DMS53 (cell line): ENCODE measurements around the gene ZNF365.
"Not testable (repeated sequence)": the region's sequence is repeated elsewhere in the genome, so short reads cannot be mapped to it uniquely, and the experiment has no call there.

Source experiments
- DNase-seq: peaks from one replicate; lab custom pipeline; 2025; lab: John Stamatoyannopoulos, UW

The ZNF365 gene, protein sequence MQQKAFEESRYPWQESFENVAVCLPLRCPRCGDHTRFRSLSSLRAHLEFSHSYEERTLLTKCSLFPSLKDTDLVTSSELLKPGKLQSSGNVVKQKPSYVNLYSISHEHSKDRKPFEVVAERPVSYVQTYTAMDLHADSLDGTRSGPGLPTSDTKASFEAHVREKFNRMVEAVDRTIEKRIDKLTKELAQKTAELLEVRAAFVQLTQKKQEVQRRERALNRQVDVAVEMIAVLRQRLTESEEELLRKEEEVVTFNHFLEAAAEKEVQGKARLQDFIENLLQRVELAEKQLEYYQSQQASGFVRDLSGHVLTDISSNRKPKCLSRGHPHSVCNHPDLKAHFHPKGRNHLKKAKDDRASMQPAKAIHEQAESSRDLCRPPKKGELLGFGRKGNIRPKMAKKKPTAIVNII

DNA sequence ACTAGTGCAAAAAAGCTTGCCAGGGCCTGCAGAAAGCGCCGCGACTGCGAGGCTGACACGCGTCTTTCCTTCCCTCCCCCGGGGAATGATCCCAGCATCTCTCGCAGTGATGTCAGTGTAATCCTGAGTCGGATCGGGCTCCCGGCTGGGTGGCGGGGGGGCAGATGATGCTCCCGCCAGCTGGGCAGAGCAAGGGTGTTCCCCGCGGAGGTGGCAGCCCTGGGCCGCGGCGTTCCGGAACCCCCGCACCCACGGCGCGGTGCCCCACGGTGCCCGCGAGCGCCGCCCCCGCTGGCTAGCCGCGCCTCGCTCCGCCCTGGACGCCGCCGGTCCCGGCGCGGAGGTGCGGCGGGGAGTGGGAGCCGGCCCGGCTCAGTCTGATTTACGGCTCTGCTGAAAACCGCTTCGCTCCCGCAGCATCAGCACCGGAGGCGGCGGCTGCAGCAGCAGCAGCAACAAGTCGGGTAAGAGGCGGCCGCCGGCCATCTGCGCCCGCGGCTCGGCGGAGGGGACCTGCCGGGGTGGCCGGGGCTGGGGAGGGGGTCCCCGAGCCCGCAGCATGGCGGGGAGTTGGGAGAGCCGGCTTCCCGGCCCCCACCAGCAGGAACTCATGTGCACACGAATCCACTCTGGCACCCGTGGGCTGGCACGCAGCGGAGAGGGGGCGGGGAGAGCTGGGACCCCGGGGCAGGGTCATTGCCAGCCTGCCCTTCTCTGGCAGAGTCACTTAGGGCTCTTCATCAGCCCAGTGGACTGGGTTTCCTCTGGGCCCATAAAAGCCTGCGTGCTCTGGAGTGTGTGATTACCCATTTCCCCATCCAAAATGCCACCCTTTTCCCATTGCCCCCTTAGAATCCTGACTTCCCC is at the start of gene ZNF365:
ZNF365 (plus strand) TSS at position 375 of the 867 bp plus-strand sequence. CDS start 1,825 bp downstream, outside the sequence.
- DNase-seq: peak; percentile 83

DNA sequence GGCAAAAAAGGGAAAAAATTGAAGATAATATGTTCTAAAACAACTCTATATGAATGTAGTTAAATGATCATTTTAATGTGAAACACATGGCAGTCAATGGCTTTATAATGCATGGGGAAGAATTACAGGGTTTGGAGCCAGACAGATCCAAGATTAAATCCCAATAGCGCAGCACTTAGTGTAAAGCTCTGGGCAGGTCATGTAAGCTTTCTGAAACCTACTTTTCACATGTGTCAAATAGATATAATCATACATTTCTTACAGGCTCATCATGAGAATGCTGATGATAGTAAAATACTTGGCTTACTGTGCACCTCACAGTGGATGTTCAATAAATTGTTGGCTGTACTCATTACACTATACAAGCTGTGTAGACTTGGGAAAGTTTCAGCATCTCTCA is 48.0 kb upstream of the ZNF365 start:
- no peak for DNase-seq

DNA sequence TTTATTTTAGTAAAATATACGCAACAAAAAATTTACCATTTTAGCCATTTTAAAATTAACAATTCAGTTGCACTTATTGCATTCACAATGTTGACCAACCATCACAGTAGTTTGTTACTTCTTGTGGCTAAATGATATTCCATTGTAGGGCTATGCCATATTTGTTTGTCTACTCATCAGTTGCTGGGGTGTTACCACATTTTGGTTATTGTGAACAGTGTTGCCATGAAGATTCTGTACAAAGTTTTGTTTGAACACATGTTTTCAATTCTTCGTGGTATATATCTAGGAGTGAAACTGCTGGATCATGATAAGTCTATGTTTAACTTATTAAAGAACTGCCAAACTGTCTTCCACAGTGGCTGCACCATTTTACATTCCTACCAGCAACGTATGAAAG is 46.3 kb upstream of the ZNF365 start:
- DNase-seq: peak; percentile 51

DNA sequence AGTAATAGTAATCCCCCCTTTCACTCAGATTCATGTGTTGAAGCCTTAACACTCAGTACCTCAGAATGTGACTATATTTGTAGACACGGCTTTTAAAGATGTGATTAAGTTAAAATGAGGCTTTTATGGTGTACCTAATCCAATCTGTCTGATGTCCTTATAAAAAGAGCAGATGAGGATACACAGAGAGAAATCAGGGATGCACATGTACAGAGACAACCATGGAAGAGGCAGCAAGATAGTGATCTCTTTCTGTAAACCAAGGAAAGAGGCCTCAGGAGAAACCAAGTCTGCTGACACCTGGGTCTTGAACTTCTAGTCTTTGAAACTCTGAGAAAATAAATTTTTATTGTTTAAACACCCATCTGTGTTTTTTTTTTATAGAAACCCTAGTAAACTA is 44.0 kb upstream of the ZNF365 start:
- DNase-seq: no peak

DNA sequence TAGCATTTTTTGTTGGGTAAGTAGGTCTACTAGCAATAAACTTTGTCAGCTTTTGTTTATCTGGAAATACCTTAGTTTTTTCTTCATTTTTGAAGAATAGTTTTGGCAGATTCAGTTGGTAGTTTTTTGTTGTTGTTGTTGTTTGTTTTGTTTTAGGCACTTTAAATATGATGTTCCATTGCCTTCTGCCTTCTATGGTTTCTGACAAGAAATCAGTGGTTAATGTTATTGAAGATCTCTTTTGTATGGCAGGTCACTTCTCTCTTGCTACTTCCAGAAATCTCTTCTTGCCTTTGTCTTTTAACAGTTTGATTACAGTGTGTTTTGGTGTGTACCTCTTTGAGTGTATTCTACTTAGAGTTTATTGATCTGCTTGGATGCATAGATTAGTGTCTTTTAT is 41.8 kb upstream of the ZNF365 start:
- peak; percentile 13 for DNase-seq

DNA sequence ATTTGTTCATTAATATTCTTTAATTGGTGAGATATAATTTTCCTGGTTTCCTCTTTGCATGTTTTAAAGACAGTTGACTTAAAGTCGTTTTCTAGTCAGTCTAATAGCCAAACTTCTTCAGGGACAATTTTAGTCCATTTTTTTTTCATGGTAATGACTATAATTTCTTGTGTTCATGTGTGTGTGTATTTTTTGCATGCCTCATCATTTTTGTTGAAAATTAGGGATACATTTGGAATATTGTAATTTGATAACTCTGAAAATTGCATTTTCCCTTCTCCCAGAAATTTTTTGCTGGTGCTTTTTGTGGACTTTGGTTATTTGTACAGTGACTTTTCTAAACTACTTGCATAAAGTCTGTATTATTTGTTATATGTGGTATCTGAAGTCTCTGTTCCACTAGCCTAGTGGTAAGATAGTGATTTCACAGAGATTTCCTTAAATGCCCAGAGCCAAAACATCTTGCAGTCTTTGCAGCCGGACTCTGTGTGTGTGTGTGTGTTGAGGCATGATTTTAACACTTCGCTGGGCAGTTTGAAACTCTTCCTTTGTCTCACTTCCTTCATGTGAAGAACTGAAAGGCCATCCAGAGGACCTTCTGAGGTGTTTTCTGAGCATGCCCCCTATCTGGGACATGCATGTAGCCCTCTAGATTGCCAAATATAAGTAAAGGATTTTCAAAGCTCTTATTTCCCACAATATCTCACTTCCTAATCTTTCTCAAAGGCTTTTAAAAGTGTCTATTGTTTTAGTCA is 40.9 kb upstream of the ZNF365 start:
- no peak for DNase-seq

DNA sequence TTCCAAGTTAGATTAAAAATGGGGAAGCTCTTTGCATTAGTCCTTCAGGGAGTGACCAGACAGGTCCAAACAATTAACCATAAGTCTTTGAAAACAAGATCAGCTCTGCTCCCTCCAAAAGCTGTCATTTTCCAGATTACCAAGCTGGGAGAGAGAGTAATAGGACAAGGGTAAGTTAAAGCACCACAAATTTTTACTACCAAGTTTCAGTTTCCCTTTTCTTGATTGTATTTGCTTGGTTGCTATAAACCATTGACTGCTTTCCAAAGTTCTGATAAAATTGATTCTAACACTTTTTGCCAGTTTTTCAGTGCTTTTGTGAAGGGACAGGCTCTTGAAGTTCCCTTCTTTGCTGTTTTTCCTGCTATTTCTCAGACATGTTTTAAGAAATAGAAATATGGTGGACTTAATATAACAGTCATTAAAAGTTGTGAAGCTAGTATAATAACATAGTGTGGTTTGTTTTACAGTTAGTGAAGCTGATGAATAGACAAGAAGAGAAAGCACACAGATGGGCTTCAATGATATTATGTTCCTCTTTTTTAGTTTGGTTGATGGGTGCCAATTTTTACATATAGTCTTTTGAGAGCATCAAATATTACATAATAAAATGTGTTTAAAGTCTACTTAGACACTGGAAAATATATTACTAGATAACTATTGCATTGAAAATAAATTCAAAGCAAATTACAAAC is 40.0 kb upstream of the ZNF365 start:
- DNase-seq: no peak

DNA sequence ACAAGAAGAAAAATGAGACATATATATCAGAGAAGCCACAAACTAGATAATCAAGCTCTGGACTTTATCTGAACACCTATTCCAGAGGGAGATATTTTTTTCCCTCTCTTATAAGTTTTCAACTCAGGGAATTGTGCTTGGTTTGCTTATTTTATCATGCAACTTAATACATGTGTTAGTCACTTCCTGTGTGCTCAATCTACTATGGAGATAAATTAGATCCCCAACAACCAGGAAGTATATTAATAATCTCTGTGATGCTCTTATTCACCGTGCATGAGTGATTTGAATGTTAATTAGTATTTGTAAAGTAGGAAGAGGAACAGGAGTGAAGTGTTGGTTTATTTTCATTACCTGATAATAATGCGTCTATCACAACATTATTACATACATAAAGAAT is 38.8 kb upstream of the ZNF365 start:
- peak; percentile 69 for DNase-seq

DNA sequence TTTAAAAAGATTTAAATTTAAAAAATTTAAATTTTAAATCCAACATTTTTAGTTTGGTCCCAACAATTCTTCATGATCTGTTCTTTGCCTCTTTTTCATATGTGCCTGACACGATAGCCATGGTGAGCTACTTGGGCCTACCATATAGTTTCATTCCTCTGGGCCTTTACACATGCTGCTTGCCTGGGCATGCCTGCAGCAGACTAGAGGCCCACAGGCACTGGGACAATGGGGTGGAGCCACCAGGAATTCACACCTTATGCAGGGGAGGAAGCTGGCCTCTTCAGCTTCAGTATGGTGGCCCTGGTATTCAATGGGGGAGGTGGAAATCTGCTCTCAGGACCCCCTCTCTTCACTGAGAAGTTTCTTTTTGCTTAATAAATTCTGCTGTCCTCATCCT is 37.8 kb upstream of the ZNF365 start:
- DNase-seq: no peak

DNA sequence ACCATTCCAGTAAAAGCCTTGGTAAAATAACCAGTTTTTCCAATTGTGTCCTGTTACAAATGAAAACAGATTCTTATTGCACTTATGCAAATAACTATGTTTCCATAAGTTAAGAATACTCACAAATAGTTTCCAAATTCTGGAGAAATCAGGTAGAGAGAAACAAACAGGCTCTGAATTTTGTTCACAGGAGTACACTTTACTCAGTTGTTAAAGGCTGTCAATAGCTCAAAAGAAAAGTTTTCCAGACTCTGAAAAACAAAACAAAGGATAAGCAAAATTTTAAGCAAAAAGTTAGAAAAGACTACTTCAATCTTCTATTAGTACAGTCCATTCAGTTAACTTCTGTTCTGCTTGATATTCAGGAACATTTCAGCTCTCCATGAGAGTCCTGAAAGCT is 32.8 kb upstream of the ZNF365 start:
- peak; percentile 3 for DNase-seq

DNA sequence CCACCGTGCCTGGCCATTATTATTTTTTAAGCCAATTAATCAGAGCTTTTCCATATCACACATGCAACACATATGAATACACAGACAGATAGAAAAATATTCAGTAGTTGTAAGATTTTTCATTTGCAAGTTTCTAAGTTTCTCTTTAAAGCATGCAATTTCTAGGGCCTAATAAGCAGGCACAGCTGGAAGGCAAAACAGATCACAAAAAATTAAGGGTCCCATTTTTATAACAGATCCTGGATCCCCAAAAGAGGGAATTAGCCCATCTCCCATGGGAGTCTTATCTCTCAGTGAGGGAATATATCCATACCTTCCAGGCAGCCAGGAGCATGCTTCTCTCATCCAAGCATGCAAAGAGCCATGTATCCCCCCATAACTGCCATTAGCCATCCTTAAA is 31.2 kb upstream of the ZNF365 start:
- peak; percentile 17 for DNase-seq

DNA sequence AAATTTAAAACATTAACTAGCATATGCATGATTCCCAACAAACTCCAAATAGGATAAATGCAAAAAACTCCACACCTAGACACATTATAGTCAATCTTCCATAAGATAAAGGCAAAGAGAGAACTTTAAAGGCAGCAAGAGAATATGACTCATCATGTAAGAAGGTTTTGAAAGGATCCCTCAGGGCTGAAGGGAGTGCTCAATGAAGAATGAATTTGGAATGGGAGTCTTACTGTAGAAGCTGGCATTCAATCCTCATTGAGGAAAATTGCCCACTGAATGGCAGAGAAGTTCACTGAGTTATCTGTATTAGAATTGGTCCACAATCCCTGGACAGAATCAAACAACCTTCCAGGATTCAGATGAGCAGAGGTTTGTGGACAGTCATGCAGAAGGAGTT is 26.1 kb upstream of the ZNF365 start:
- no peak for DNase-seq

DNA sequence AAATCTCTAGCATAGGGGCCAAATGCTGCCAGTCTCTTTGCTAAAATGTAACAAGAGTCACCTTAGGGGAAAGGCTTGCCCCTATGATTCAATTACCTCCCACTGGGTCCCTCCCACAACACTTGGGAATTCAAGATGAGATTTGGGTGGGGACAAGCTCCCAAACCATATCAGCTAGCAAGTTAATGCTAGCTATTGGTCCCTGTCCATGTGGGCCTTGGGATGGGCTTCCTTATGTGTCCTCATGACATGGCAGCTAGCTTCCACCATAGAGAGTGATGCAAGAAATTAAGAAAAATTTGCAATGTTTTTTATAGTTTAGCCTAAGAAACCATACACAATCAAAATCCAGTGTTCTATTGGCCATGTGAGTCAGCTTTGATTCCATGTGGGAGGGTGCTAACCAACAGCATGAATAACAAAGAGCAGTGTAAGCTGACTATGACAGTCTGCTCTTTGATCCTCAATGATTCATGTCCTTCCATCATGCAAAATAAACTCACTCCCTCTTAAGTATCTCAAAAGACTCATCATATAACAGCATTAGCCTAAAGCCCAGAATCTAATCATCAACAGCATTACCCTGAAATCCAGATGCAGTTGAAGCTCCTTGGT is 21.7 kb upstream of the ZNF365 start:
- peak; percentile 19 for DNase-seq

DNA sequence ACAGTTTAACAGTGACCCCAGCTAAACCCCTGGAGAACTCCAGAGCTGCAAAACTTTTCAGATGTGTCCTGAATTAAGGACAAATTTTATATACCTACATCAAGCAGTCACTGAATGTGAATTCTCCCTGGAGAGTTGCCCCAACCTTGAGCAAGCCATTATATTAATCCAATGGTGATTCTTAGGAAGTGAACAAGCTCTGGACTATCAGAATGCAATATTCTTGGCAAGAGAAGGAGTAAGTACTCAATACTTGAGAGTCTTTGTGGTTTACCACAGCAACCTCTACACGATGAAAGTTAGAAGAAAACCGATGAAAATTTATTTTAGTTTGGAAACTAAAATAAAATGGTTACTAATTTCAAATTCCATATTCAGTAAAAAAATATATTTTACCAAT is 19.3 kb upstream of the ZNF365 start:
- no peak for DNase-seq

DNA sequence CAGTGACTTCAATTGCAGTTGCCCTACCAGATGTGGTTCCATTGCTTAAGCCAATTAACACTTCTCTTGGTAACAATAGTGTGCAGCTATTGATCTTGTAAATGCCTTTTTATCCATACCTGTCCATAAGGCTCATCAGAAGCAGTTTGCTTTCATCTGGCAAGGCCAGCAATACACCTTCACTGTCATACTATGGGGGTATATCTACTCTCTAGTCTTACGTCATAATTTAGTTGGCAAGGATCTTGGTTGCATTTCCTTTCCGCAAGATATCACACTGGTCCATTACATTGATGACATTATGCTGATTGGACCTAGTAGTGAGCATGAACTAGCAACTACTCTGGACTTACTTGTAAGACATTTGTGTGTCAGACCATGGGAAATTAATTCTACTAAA is 17.7 kb upstream of the ZNF365 start:
- DNase-seq: no peak

DNA sequence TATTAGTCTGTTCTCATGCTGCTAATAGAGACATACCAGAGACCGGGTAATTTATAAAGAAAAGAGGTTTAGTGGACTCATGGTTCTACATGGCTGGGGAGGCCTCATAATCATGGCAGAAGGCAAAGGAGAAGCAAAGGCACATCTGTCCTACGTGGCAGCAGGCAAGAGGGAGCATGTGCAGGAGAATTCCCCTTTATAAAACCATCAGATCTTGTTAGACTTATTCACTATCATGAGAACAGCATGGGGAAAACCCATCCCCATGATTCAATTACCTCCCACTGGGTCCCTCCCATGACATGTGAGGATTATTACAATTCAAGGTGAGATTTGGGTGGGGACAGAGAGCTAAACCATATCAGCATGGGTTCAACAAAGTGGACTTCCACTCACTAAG is 16.0 kb upstream of the ZNF365 start:
- DNase-seq: not testable (repeated sequence)

DNA sequence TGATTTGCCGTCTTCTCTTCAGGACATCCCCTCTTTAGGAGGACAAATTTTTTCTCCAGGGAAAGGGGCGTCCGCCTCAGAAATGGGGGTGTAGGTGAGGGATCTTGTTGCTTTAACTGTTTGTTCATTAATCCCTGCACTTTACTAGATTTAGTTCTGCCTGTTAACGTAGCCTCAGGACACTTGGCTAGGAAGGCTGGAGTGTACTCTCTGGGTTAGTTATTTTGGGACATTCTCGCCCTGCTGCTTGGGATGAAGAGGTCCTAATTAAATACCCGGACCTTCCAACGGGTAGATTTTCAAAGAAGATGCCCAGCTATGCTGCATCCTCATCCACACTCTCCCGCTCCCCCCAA is 552 bp upstream of the ZNF365 start:
- no peak for DNase-seq

DNA sequence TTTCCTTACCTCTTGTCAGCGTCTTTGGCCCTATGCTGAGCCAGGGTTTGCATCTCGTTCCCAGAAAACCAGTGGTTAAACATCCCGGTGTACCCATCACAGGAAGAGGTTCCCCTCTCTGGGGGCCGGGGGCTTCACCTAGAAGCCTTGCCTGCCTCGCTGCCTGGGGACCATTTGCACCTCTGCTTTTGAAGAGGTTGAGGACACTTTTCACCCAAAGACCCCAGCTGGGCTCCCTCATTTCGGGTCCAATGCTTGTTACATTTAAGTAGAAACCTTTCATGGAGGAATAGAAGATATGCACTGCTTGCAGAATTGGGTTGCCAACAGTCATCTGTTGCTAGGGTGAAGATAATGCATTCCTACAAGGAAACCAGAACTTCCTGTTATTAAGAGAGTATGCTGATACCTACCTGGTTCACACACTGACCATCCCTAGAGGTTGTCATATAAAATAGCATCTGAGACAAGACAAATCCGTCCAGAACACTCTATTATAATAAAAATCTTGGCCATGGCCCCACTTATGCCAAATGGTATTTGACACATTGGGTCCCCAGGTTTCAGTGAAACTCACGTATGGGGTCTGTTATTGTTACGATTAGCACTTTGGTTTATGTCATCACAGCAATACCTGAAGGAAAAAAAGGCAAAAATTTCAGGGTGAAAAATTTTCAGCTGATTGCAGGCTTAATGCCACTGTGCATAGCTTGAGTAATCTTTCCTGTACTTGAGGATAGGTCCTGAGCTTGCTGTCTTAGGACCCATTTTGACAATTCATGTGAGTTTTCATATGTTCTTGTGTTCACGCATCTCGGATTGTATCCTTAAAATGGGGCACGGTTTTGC is 917 bp downstream of the ZNF365 start:
- DNase-seq: peak; percentile 82

DNA sequence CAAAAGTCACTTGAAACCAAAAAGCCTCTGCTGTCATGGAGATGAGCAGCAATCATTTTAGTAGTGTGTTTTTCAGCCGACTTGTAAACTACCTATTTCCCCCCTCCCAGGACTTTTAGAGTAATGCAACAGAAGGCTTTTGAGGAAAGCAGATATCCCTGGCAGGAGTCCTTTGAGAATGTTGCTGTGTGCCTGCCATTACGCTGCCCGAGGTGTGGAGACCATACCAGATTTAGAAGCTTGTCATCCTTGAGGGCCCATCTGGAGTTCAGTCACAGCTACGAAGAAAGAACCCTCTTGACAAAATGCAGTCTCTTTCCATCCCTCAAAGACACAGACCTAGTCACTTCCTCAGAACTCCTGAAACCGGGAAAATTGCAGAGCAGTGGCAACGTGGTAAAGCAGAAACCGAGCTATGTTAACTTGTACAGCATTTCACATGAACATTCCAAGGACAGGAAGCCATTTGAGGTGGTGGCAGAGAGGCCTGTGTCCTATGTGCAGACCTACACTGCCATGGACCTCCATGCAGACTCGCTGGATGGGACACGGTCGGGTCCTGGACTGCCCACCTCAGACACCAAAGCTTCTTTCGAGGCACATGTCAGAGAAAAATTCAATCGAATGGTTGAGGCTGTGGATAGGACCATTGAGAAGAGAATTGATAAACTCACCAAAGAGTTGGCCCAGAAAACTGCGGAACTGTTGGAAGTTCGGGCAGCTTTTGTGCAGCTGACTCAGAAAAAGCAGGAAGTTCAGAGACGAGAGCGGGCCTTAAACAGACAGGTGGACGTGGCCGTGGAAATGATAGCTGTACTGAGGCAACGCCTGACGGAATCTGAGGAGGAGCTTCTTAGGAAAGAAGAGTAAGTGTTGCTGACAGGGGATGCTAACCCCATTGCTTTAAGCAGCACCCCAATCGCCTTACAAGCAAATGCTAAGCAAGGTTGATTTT is 2.2 kb downstream of the ZNF365 start:
- no peak for DNase-seq
